ENCODE results near the gene COL27A1. TPM values are rescaled to one million over a fixed set of nuclear protein-coding genes. Genes with fewer than 3 reads are reported as not detected.

Gene COL27A1
- total and polyA plus RNA-seq, 2 donors (not counting 3 experiments of a cell fraction or from before 2014, with no cell fraction given): 14.7 to 49.1 TPM

DNA sequence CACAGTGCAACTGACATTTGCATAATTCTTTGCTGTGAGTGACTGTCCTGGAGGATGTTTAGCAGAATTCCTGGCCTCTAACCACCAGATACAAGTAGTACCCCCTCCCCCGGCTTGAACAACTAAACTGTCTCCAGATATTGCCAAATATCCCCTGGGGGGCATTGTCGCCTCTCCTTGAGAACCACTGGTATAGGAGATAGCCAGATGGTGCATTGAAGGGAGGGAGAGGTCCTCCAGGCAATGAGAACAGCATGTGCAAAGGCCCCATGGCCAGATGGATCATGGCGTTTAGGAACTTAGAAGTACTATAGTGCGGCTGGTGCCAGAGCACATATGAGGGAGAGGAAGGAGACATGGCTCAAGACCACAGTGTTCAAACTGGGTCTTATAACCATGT lies 148.6 kb downstream of the COL27A1 start:
- BruUV-seq (replicated peaks): no TSS peak

More for the DNA sequence above, 148.6 kb downstream of the COL27A1 start:
- H3K4me1 ChIP-seq (ENCODE audit: control insufficient read depth, extremely low read depth, insufficient read depth, low read length): no peaks in the 10 kb centered on the region
- no peak overlapping the region for H2AFZ ChIP-seq (ENCODE audit: low read depth, low read length)
- no peak for FAIRE-seq
- H3K9me1 ChIP-seq (replicated peaks; ENCODE audit: control insufficient read depth, extremely low read depth, insufficient read depth, low read length): no peaks in the 10 kb centered on the region
- H3K9me3 ChIP-seq (replicated peaks; ENCODE audit: control insufficient read depth, insufficient read depth, low read length): no peaks in the 10 kb centered on the region
- no peak overlapping the region for H3K9ac ChIP-seq (replicated peaks; ENCODE audit: extremely low read depth, insufficient read depth, low read length)
- H3K4me2 ChIP-seq (ENCODE audit: insufficient read depth, low read length): no peak overlapping the region
- no peaks in the 10 kb centered on the region for H3K79me2 ChIP-seq (ENCODE audit: control insufficient read depth, insufficient read depth, low read length)
- no peak for DNase-seq (ENCODE audit: low read depth, low spot score)
- H4K20me1 ChIP-seq (replicated peaks; ENCODE audit: control insufficient read depth, extremely low read depth, insufficient read depth, low read length): no peaks in the 10 kb centered on the region
- dilution Hi-C loops (cut with MboI; ENCODE audit: extremely low pct_ligation_motif_present, low sequenced_read_pairs): no loop called here
- no peak overlapping the region for H3K4me3 ChIP-seq (replicated peaks in 1 of 3; ENCODE audit: insufficient read depth in 1 of 3, low read depth in 1 of 3, low read length in 3 of 3)
- TF ChIP-seq, protein P1, sequence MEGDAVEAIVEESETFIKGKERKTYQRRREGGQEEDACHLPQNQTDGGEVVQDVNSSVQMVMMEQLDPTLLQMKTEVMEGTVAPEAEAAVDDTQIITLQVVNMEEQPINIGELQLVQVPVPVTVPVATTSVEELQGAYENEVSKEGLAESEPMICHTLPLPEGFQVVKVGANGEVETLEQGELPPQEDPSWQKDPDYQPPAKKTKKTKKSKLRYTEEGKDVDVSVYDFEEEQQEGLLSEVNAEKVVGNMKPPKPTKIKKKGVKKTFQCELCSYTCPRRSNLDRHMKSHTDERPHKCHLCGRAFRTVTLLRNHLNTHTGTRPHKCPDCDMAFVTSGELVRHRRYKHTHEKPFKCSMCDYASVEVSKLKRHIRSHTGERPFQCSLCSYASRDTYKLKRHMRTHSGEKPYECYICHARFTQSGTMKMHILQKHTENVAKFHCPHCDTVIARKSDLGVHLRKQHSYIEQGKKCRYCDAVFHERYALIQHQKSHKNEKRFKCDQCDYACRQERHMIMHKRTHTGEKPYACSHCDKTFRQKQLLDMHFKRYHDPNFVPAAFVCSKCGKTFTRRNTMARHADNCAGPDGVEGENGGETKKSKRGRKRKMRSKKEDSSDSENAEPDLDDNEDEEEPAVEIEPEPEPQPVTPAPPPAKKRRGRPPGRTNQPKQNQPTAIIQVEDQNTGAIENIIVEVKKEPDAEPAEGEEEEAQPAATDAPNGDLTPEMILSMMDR (IDR thresholded peaks at IDR 0.05; ENCODE audit: extremely low read depth in 1 of 2, insufficient read depth in 1 of 2, low read depth in 1 of 2, low read length in 2 of 2): no peak
- TF ChIP-seq POLR2AphosphoS5 (IDR thresholded peaks at IDR 0.05; ENCODE audit: insufficient read depth, low read depth, low read length) (no peak), JUN (IDR thresholded peaks at IDR 0.05; ENCODE audit: borderline replicate concordance, insufficient read depth, insufficient read length, low read depth) (no peak), GATA2 (IDR thresholded peaks at IDR 0.05; ENCODE audit: insufficient read depth, insufficient read length, low read depth, low read length) (no peak), MYC (IDR thresholded peaks at IDR 0.05; ENCODE audit: low read depth, low read length) (no peak), EZH2 (IDR thresholded peaks at IDR 0.05; ENCODE audit: borderline replicate concordance, low read depth, low read length, severe bottlenecking) (no peak), POLR2A (IDR thresholded peaks at IDR 0.05; ENCODE audit: low read depth, low read length) (no peak), FOS (IDR thresholded peaks at IDR 0.05; ENCODE audit: borderline replicate concordance, insufficient read depth, low read length) (no peak)
- TF ChIP-seq, protein P2, sequence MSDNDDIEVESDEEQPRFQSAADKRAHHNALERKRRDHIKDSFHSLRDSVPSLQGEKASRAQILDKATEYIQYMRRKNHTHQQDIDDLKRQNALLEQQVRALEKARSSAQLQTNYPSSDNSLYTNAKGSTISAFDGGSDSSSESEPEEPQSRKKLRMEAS (IDR thresholded peaks at IDR 0.05; ENCODE audit: insufficient read depth, insufficient read length): no peak
- CTCF ChIA-PET: interaction anchor here (1.0 kb wide), 1 partner anchor 65 kb away, joined by 3 read pairs; no protein-coding TSS in a partner anchor
- POLR2A ChIA-PET: no interaction called here
- H3K36me3 ChIP-seq (ENCODE audit: control insufficient read depth in 2 of 2, extremely low read depth in 1 of 2, insufficient read depth in 2 of 2, low read length in 2 of 2): peaks cover 2 to 12% of the 10 kb centered on the region in 2 experiments
- H3K27ac ChIP-seq (ENCODE audit: insufficient read depth, low read depth, low read length): no peak overlapping the region
- intact Hi-C loops (cut with micrococcal nuclease): no loop called here
- no peaks in the 10 kb centered on the region for H3K27me3 ChIP-seq (ENCODE audit: control insufficient read depth in 2 of 2, insufficient read depth in 2 of 2, low read length in 2 of 2)

Data from endothelial cell of umbilical vein (primary cell).